H1 (cell line): ENCODE results near the gene PAOX. TPM values are rescaled to one million over a fixed set of nuclear protein-coding genes. Genes with fewer than 3 reads are reported as not detected.

Experiments used
- CHD1 ChIP-seq: IDR thresholded peaks from 2 replicates; pipeline ENCODE4 v1.6.1; 2012; ENCODE audit warnings: low read depth, low read length, improper control_type of control experiment
- KDM4A ChIP-seq: IDR thresholded peaks from one replicate; pipeline ENCODE4 v1.7.1; 2012; ENCODE audit warnings: low read depth, mild to moderate bottlenecking, moderate library complexity, low read length, inconsistent platforms; ENCODE audit not compliant: severe bottlenecking
- MAFK ChIP-seq: IDR thresholded peaks from 2 replicates; pipeline ENCODE4 v1.6.1; 2012; ENCODE audit warnings: low read depth, mild to moderate bottlenecking, improper control_type of control experiment, low read length
- PHF8 ChIP-seq: fragments of 200-600 bp; sonication (generic); conservative IDR thresholded peaks from 2 replicates; pipeline ENCODE4 v1.7.1; 2012; ENCODE audit warnings: low read depth, mild to moderate bottlenecking, inconsistent platforms, low read length, moderate library complexity
- SIN3A ChIP-seq, 2 experiments: IDR thresholded peaks in 1 of 2; conservative IDR thresholded peaks in 1 of 2; 2 replicates each; pipeline ENCODE4 v1.6.1; 2011 to 2012; ENCODE audit warnings: low read length in 2 of 2, improper control_type of control experiment in 1 of 2, low read depth in 1 of 2, mild to moderate bottlenecking in 1 of 2
- SIRT6 ChIP-seq: IDR thresholded peaks from one replicate; pipeline ENCODE4 v1.7.1; 2012; ENCODE audit warnings: low read length, inconsistent platforms
- TBP ChIP-seq: IDR thresholded peaks from 2 replicates; pipeline ENCODE4 v1.6.1; 2011; ENCODE audit warnings: low read depth, low read length, improper control_type of control experiment
- polyA plus RNA-seq, 7 experiments: library from polyadenylated mRNA; depleted of rRNA in 3 of 7; stranded (reverse) in 5 of 7; unstranded in 2 of 7; fragments of >200 nt in 5 of 7; fragments of 200-250 nt in 2 of 7; gene quantifications; 1 replicate in 5 of 7; 2 replicates in 1 of 7; 4 replicates in 1 of 7; pipeline versions ENCODE4 v1.2.1 to v1.2.3, GENCODE V29; 2011 to 2013; ENCODE audit warnings: missing spikeins in 2 of 7, mixed read lengths in 2 of 7
- total RNA-seq: library from RNA; stranded (reverse); fragmentation: NEBNext Ultra II Directional; extraction: Animal tissue kit (Norgen Biotek cat#: 25700); gene quantifications from 2 replicates; pipeline ENCODE4 v1.2.1, GENCODE V29; 2021
- TF ChIP-seq, protein P1 (sequence below): IDR thresholded peaks from 2 replicates; pipeline ENCODE4 v1.6.1; 2012; ENCODE audit warnings: low read length, inconsistent platforms

The PAOX gene
- total and polyA plus RNA-seq, 2 of the 8 experiments (the other 6 are each of a cell fraction or from before 2014, with no cell fraction given), result 3.7 to 4.3 TPM

DNA sequence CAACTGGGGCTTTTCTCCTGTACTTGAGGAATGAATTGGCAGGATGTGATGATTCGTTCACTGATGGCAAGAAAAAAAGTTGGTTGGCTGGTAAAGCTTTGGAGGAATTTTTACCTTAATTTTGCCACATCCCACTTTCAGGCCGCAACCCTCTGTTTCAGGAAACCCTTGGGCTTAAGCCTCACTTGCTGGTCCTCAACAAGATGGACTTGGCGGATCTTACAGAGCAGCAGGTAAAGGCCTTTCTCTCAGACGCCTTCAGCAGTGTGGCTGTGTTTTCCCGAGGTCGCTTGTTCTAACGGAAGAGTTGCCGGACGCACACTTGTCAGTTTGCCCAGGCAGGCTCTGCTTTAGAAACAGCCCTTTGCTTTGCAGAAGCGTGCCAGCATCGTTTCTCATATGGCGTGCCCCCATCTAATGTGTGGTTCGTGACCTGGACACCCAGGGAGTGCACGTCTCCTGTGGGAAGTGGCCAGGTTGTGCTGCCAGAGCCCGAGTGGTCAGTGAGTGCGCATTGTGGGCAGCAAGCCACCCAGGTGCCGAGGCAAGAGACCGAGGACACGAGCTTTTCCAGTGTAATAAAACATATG, 17.1 kb downstream of the PAOX start (continued):
- TF ChIP-seq, protein P1, sequence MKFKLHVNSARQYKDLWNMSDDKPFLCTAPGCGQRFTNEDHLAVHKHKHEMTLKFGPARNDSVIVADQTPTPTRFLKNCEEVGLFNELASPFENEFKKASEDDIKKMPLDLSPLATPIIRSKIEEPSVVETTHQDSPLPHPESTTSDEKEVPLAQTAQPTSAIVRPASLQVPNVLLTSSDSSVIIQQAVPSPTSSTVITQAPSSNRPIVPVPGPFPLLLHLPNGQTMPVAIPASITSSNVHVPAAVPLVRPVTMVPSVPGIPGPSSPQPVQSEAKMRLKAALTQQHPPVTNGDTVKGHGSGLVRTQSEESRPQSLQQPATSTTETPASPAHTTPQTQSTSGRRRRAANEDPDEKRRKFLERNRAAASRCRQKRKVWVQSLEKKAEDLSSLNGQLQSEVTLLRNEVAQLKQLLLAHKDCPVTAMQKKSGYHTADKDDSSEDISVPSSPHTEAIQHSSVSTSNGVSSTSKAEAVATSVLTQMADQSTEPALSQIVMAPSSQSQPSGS, result no peak
- TF ChIP-seq MAFK (no peak), TBP (no peak), SIRT6 (no peak), CHD1 (no peak), PHF8 (no peak), KDM4A (no peak), SIN3A (conservative IDR thresholded peaks at IDR 0.05 in 1 of 2, IDR thresholded peaks at IDR 0.05 in 1 of 2; ENCODE audit: low read depth in 1 of 2, low read length in 2 of 2) (no peak)
